ENCODE measurements around the gene LRRC61.

The LRRC61 gene

GRCh38 chr7:150332852-150333635 lies 9.9 kb downstream of the LRRC61 start:
- DNase-seq = no peak

DNA sequence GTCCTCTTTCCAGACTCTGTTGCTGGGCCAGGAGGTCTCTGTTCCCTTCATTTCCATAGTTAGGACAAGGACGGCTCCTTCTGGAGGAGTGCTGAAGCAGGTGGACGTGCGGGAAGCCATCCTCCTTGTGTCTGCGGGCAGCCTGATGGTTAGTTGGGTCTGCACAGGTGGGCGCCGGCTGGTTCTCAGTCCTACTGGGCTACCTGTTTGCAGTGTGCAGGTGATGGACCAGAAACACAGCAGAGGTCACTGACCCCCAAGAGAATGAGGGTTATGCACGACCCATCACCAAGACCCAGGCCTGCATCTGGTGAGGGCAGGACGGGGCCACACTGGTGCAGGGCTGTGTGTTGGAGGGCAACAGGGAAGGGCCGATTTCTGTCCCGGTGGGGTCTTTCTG lies 10.5 kb downstream of the LRRC61 start:
- no peak for DNase-seq

- no peak for DNase-seq
These were observed 11.0 kb downstream of the LRRC61 start for GRCh38 chr7:150334108-150334507.

GRCh38 chr7:150335108-150335773 lies 12.1 kb downstream of the LRRC61 start:
- DNase-seq = no peak

DNA sequence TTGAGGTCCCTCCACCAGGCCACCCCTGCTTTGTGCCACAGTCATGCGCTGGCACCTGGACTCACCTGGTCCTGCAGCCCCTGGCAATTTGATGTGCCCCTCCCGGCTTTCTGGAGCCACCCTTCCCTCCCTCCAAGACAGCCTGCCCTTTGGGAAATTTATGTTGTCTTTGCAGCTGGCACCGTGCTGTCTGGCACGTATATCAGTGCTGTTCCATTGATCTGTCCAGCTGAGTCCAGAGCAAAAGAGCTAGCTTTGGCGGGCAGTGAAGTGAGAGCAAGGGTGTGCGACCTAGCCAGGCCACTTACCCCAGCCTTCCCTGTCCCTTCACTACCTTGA lies 12.6 kb downstream of the LRRC61 start:
- no peak for DNase-seq

DNA sequence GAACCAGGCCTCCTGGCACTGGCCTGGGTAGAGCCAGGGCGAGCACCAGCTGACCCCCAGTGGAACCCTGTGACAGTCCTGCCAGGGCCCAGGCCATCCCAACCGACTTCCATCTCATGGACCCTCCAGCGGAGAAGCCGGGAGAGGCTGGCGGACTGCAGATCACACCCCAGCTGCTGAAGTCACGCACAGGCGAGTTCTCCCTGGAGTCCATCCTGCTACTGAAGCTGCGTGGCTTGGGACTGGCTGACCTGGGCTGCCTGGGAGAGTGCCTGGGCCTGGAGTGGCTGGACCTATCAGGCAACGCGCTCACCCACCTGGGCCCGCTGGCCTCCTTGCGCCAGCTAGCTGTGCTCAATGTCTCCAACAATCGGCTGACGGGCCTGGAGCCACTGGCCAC lies 13.6 kb downstream of the LRRC61 start:
- DNase-seq = no peak

DNA sequence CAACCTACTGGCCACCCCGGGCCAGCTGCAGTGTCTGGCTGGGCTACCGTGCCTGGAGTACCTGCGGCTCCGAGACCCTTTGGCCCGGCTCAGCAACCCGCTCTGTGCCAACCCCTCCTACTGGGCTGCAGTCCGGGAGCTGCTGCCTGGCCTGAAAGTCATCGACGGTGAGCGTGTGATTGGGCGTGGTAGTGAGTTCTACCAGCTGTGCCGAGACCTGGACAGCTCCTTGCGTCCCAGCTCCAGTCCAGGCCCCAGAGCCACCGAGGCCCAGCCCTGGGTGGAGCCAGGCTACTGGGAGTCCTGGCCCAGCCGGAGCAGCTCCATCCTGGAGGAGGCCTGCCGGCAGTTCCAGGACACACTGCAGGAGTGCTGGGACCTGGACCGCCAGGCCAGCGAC lies 14.0 kb downstream of the LRRC61 start:
- no peak for DNase-seq

- no peak for DNase-seq
These were observed 14.5 kb downstream of the LRRC61 start for GRCh38 chr7:150337659-150338081.

DNA sequence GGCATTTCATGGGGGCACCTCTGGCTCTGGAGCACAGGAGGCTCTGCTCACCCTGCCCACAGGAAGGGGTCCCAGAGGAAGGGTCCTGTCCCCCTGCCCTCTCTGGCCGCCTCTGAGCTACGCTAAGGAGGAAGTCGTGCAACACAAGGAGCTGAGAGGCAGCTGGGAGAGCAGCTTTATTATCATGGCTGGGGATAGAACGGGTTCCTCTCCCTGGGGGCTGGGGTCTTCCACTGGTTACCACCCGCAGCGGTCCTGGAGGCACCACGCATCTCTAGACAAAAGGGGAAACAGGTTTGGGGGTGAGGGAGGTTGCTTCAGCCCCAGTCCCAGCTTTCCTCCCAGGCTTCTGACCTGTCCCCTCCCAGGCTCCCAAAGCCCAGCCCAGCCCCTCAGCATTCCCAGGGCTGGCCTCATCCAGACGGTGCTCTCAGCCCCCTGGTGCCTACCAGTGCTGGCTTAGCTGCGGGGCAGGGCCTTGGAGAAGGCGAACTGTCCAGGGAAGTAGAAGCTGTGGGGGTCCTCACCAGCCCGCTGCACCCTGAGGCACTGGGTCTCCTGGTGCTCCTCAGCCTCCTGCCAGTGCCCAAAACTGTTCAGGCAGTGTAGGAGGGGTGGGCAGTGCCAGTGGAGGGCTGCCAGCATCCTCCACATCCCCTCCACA lies 15.1 kb downstream of the LRRC61 start:
- DNase-seq = peak in 1 of 2 experiments; percentile 15

- DNase-seq = no peak
These were observed 16.3 kb downstream of the LRRC61 start for GRCh38 chr7:150339409-150339809.

DNA sequence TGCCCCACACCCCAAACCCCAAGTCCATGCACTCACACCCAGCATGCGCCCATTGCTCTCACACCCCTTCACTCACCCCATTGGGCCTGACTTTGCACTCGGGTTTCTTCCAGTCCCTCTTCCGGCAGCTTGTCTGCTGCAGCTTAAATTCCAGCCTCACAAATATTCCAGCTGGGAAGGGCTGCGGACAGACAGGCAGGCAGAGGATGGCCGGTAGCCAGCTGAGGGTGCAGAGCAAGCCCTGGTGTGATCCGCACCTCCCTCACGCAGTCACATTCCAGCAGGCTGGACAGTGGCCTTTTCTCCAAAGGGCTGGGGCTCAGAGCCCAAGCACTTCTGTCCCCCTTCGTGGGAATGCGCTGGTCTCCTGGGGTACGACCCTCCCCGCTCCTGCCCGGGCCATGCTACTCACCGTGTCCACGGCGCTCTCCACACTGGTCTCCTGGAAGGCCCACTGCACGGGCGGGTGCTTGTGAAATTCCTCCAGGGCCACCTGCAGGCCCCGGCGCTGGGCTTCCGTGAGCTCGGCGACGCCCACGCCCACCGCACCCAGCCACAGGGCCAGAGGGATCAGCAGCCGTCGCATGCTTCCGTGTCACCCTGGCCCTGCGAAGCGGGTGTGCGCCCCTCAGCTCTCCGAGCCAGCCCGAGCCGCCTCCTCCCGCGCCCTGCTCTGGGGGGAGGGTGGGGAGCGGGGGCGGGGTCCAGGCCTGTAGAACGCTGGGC lies 17.0 kb downstream of the LRRC61 start:
- DNase-seq = no peak

DNA sequence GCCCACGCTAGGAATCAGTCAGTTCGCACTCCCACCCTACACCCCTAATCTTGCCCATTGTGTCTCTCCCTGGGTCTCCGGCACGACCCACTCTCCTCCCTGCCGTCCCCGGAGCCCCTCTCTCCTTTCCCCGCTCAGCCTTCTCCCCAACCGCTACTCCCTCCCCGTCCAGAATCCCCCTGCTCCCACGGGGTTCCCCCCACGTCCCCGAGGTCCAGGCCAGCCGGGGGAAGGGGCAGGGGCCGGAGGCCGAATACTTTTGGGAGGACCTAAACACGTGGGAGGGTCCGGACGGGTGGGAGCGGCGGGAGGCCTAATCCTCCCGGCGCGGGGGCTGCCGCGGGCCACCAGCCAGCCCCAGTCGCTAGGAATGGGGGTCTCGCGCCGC lies 17.7 kb downstream of the LRRC61 start:
- no peak for DNase-seq

GRCh38 chr7:150341263-150342120 lies 18.3 kb downstream of the LRRC61 start, which contains the start of gene RARRES2:
Gene RARRES2, minus strand, starts transcription at chr7:150341629. Its CDS starts 1,020 bp downstream, at chr7:150340609.
- no peak for DNase-seq

DNA sequence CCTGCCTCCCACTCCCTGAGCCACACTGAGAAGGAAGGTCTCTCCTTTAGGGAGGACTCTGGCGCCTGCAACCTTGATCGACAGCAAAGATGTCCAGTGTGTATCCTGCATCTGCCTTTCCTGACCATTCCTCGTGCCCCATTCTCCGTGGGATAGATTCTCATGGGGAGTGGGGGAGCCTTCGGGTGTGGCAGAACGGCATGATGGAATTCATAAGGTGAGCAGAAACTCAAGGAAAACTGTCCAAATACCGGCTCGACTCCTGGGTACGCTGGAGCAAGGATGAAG lies 18.9 kb downstream of the LRRC61 start:
- DNase-seq = no peak

- no peak for DNase-seq
These were observed 20.1 kb downstream of the LRRC61 start for GRCh38 chr7:150343225-150343624.

GRCh38 chr7:150344299-150344698 lies 21.1 kb downstream of the LRRC61 start:
- DNase-seq = no peak

- no peak for DNase-seq
These were observed 21.9 kb downstream of the LRRC61 start for GRCh38 chr7:150345012-150345411.

DNA sequence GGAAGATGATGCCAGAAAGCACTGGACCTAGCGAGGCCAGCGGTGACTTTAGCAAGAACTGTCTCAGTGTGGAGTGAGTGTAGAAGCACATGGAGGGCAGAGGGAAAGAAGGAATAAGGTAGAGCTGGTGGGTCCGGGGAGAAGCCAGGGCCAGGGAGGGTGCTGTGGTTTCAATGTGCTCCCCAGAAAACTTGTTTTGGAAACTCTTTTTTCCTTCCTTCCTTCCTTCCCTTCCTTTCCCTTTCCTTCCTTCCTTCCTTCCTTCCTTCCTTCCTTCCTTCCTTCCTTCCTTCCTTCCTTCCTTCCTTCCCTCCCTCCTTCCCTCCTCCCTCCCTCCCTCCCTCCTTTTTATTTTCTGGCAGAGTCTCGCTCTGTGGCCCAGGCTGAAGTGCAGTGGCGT lies 23.8 kb downstream of the LRRC61 start:
- no peak for DNase-seq

DNA sequence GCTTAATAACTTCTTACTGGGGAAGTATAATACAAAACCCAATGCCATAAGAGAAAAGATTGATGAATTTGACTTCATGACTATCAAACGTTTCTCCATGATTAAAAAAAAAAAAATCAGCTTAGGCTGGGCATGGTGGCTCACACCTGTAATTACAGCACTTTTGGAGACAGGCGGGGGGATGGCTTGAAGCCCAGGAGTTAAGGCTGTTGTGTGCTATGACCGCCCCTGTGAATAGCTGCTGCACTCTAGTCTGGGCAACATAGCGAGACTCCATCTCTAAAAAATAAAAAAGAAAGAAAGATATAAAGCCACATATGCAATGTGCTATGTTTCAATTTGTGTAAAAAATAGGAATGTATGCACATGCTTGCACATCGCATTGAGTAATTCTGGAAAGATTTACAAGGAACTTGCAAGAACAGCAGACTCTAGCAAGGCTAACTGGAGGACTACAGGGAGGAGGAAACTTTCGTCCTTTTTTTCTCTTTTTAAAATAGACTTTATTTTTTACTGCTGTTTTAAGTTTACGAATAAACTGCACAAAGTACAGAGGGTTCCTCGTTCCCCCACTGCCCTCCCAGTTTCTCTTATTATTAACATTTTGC lies 28.5 kb downstream of the LRRC61 start:
- DNase-seq = peak in 1 of 2 experiments; percentile 62

GRCh38 chr7:150355666-150356059 lies 32.5 kb downstream of the LRRC61 start:
- no peak for DNase-seq

DNA sequence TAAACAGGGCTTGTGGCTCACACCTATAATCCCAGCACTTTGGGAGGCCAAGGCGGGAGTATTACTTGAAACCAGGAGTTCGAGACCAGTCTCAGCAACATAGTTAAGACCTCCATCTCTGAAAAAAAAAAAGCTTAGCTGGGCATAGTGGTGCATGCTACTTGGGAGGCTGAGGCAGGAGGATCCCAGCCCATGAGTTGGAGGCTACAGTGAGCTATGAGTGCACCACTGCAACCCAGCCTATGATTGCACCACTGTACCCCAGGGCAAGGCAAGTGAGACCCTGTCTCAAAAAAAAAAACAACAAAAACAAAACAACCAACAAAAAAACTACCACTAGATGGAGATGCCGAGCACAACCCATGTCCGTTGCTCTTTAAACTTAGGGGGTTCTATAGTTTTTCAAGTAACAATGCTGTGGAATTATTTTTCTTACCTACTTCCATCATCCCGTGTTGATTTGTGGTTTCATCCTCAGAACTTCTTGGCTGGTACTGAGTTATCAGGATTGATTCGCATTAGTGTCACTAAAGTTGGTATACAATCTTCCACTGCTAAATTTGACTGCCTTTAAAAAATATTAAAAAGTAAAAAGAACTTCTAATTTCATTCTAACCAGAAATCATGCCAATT lies 33.2 kb downstream of the LRRC61 start:
- DNase-seq = peak; percentile 33 to 55

DNA sequence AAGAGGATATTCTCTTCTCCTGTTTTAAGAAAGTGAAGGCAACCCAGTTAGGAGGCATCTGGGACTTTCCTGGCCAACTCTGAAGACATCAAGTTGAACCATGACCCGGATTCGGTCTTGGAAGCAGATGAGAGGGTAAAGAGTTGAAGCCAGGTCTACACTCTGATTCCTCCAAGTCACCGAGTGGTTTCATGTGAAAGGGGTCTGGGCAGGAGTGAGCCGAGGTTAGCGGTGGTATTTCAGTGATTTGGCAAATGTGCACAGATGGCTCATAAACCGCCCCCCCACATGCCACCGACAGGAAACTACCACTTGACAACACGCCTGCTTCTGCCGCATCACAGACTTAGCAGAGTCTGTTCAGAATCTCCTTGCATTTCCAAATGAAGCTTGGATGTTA lies 34.1 kb downstream of the LRRC61 start:
- no peak for DNase-seq
